GM12801 (cell line): Measurements from ENCODE around the gene COBLL1.

Experiments used
- CTCF ChIP-seq: IDR thresholded peaks from one replicate; pipeline ENCODE4 v1.5.1; 2011; ENCODE audit warnings: control low read depth; ENCODE audit not compliant: insufficient read length; ENCODE audit errors: extremely low read depth

COBLL1 gene

GRCh38 chr2:164722616-164723338 lies 118.8 kb downstream of the COBLL1 start:
- no peak for TF ChIP-seq CTCF

GRCh38 chr2:164721430-164721829 lies 120.2 kb downstream of the COBLL1 start:
- TF ChIP-seq CTCF = no peak

GRCh38 chr2:164719996-164720941 lies 121.4 kb downstream of the COBLL1 start:
- no peak for TF ChIP-seq CTCF

GRCh38 chr2:164717000-164717803 lies 124.4 kb downstream of the COBLL1 start:
- TF ChIP-seq CTCF = no peak

GRCh38 chr2:164714471-164714870 lies 127.2 kb downstream of the COBLL1 start:
- TF ChIP-seq CTCF = no peak

- TF ChIP-seq CTCF = no peak
Measured at GRCh38 chr2:164711766-164712138, 129.9 kb downstream of the COBLL1 start.
